NCI-H2196 (cell line): ENCODE measurements around the gene RNF5.
"Not testable (repeated sequence)": the region's sequence is repeated elsewhere in the genome, so short reads cannot be mapped to it uniquely, and the experiment has no call there.

ENCODE experiments used
- DNase-seq: peaks from one replicate; lab custom pipeline; 2025; ENCODE audit not compliant: unreplicated experiment; lab: John Stamatoyannopoulos, UW

The RNF5 gene

DNA sequence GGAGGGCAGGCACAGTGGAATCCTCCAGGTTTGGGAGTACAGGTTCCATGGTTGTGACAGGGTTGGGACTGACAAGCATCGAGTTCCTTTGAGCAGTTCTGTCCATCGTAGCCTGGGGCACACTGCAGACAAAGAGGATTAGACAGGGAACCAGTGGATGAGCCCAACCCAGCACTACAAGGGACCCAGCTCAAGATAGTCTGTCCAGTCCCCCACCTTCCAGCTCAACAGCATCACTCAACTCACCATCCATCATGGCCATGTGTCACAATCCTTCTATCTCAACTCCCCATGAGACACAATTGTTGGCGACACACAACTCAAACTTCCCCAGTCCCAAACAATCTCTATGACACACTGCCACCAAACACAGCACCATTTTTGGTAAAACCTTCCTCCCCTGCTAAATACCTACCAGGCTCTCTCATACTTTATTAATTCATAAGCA is 26.1 kb downstream of the RNF5 start:
- DNase-seq = no peak

DNA sequence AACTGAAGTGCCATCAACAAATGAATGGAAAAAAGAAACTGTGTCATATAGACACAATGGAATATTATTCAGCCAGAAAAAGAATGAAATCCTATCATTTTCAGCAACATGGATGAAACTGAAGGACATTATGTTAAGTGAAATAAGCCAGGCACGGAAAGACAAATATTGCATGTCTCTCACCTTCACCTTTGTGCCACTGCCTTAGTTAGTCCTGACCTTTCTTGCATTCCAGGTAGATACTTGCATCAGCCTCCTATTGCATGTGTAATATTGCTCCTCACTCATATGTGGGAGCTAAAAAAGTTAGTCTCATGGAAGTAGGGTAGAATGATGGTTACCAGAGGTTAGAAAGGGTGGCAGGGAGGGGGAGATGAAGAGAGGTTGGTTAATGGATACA is 30.8 kb downstream of the RNF5 start:
- DNase-seq = no peak

DNA sequence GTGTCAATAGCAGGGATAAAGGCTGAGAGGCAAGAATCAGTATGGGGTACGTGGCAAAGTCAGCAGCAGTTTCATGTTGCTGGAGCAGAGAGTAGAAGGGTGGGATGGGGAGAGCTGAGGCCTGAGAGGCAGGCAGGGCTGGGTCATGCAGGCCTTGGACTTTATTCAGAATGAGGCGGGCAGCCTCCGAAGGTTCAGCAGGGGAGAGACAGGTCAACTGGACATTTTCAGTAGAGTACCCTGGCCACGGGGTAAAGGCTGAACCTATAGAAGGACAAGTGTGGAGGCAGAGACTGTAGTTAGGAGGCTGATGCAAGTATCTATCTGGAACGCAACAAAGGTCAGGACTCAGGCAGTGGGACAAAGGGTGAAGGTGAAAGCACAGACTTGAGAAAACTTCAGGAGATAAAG is 32.0 kb downstream of the RNF5 start:
- no peak for DNase-seq

DNA sequence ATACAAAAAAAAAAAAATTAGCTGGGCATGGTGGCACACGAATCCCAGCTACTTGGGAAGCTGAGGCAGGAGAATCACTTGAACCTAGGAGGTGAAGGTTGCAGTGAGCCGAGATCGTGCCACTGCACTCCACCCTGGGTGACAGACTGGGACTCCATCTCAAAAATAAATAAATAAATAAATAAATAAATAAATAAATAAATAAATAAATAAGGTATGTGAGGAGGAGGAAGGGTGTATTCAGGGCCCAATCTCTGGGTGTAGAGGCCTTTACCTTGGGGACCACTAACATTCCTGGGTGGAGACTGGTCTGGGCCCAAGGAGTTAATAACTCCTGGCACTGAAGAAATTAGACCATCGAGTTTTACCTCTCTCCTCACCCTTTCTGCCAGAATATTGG is 33.2 kb downstream of the RNF5 start:
- DNase-seq = not testable (repeated sequence)

GRCh38 chr6:32212076-32212760 is 34.0 kb downstream of the RNF5 start:
- DNase-seq = no peak

- no peak for DNase-seq
Observed at GRCh38 chr6:32213649-32214048, 35.4 kb downstream of the RNF5 start.

DNA sequence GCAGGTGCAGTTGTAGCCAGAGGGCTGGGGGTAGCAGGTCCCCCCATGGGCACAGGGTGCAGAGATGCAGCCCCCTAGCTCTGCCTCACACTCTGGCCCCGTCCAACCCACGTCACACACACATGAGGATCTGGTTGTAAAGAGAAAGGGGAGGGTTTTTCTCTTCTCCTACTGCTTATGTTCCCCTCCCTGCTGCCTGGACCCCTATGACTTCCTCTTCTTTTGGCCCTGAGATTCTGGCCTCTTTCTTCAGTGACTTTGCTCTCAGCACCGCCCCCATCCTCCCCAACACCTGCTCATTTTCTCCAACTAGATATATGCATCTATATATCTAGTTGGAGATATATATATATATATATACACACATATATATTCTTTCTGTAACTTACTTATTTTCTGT is 35.9 kb downstream of the RNF5 start:
- no peak for DNase-seq

DNA sequence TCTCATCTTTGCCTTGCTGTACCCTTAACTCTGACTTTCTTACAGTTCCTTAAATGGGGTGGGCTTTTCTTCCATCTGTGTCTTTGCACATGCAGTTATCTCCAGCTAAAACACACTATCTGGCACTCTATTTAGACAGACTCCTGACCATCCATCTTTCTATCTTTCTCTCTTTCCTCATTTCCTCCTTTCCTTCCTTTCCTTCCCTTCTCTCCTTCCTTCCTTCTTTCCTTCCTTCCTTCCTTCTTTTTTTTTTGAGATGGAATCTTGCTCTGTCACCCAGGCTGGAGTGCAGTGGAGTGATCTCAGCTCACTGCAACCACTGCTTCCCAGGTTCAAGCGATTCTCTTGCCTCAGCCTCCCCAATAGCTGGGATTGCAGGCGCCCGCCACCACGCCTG is 37.4 kb downstream of the RNF5 start:
- no peak for DNase-seq

DNA sequence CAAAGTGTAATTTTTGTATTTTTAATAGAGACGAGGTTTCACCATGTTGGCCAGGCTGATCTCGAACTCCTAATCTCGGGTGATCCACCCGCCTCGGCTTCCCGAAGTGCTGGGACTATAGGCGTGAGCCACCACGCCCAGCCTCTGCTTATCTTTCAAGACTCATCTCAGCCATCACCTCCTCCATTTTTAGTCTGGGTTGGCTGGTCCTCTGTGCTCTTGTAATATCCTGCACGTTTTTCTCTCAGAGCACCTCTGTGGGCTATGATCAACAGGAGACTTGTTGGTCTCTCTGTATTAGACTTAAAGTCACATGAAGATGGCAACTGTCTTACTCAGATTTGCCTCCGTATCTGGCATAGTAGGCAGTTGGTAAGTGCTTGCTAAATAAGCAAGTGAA is 38.1 kb downstream of the RNF5 start:
- no peak for DNase-seq

GRCh38 chr6:32216998-32217397 is 38.8 kb downstream of the RNF5 start:
- no peak for DNase-seq

GRCh38 chr6:32218167-32218566 is 40.0 kb downstream of the RNF5 start:
- no peak for DNase-seq

- DNase-seq = no peak
Observed at GRCh38 chr6:32220021-32220420, 41.8 kb downstream of the RNF5 start.

DNA sequence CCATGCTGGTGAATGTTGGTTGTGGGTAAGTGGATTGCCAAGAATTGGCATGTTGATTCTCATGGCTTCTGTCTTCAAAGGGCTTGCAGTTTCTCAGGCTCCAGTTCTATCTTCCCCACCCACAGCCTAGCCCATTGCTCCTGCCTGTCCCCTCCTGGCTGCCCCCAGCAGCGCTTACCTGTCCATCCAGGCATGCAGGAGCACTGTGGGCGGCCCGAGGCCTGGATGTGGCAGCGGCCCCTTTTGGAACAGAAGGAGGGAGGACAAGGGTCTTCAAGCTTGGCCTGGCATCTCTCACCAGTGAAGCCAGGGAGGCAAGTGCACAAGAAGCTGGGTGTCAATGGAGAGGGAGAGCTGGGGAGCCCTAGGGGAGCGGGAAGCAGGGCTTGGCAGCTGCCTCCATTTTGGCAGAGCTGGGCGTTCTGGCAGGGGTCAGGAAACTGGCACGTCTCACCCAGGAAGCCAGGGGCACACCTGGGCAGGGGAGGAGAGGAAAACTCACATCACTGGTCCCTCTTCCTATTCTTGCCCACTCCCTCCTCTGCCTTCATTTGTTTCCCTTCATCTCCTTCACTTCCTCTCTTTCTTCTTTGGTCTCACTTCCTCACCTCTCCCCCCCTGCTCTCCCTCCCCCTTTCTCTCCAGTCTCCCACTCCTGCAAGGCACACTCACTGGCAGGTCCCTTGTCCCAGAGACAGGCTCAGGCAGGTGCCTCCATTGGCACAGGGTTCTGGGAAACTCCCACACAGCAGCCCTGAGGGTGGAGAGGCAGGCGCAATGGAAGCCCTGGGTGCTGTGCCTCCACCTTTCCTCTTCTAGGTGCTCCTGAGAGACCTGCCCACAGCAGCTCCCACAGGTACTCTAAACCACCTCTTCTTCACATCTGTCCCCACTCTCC is 44.4 kb downstream of the RNF5 start:
- no peak for DNase-seq

DNA sequence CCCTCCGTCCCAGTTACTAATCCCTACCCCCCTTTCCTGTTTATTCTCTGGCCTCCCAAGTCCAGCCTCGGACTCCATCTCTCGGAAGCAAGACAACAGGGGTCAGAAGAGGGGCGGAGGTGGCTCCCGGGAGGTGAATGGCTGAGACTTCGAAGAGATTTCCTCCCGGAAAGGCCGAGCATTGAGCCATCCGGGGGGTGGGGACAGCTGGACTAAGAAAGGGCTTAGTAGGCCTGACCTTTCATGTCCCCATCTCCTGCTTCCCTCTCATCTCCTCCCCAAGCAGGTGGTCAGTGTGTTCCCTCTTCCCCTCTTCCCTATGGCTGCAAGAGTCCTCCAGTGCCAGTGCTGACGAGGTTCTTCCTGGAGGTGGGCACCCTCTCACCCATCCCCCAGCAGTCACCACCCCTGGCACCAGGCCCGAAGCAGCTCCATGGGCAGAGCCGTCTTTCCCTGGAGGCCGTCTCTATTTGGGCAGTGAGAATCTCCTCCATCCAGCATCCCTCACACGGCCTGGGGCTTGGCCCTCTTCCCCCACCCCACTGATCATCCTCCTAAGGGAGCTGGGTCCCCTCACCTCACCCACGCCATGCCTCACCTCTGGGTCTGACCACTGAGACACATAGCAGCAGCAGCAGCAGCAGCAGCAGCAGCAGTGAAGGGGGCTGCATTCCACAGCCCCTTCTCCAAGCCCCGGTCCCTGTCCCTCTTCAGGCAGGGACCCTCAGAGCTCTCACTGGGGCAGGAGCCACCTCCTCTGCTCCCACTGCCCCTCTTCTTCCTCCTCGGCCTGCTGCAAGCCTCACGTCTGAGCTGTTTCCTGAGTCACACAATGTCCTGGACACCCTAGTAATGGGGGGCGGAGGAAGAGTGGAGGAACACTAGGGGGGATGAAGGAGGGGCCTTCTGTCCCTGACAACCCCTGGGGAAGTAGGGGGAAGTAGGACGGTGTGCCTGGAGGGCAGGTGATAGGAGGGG is 45.3 kb downstream of the RNF5 start, which contains the start of gene NOTCH4:
Gene NOTCH4, minus strand, starts transcription at position 810 of the 978 bp plus-strand sequence. Its CDS starts 139 bp downstream, at position 671.
- no peak for DNase-seq

- no peak for DNase-seq
Observed at GRCh38 chr6:32224696-32225095, 46.5 kb downstream of the RNF5 start.

GRCh38 chr6:32226434-32226833 is 48.2 kb downstream of the RNF5 start:
- no peak for DNase-seq
